Myocyte (in vitro differentiated cells): ENCODE data around the gene SLC9A8. TPM values are rescaled to one million over a fixed set of nuclear protein-coding genes. Genes with fewer than 3 reads are reported as not detected.
"Not testable (repeated sequence)": the region's sequence is repeated elsewhere in the genome, so short reads cannot be mapped to it uniquely, and the experiment has no call there.

ENCODE experiments used
- DNase-seq: peaks from one replicate; pipeline ENCODE4 v3.0.0-alpha.2; 2012; ENCODE audit warnings: low read depth
- total RNA-seq: library from RNA; depleted of rRNA; stranded (reverse); fragments of >200 nt; gene quantifications from 2 replicates; pipeline ENCODE4 v1.2.3, GENCODE V29; 2014

SLC9A8 gene
- total RNA-seq, 1 donor from 2014 or later = 9.1 TPM

GRCh38 chr20:49786196-49786595 lies 26.4 kb upstream of the SLC9A8 start:
- no peak for DNase-seq

GRCh38 chr20:49786668-49787370 lies 25.8 kb upstream of the SLC9A8 start:
- DNase-seq = peak; percentile 19

- DNase-seq = no peak
These were observed 25.0 kb upstream of the SLC9A8 start for GRCh38 chr20:49787371-49788357.

GRCh38 chr20:49790077-49790798 lies 22.4 kb upstream of the SLC9A8 start:
- peak; percentile 55 for DNase-seq

GRCh38 chr20:49791165-49791564 lies 21.5 kb upstream of the SLC9A8 start:
- DNase-seq = no peak

GRCh38 chr20:49792006-49792405 lies 20.6 kb upstream of the SLC9A8 start:
- DNase-seq = peak; percentile 57

GRCh38 chr20:49792611-49793010 lies 20.0 kb upstream of the SLC9A8 start:
- DNase-seq = no peak

- no peak for DNase-seq
These were observed 18.1 kb upstream of the SLC9A8 start for GRCh38 chr20:49794336-49795134.

- no peak for DNase-seq
These were observed 17.5 kb upstream of the SLC9A8 start for GRCh38 chr20:49795135-49795424.

GRCh38 chr20:49796600-49797343 lies 15.9 kb upstream of the SLC9A8 start:
- DNase-seq = no peak

GRCh38 chr20:49797344-49797615 lies 15.3 kb upstream of the SLC9A8 start:
- DNase-seq = no peak

GRCh38 chr20:49798718-49799117 lies 13.9 kb upstream of the SLC9A8 start:
- DNase-seq = no peak

GRCh38 chr20:49799698-49800097 lies 12.9 kb upstream of the SLC9A8 start:
- DNase-seq = no peak

GRCh38 chr20:49803418-49803817 lies 9.2 kb upstream of the SLC9A8 start:
- no peak for DNase-seq

- no peak for DNase-seq
These were observed 8.3 kb upstream of the SLC9A8 start for GRCh38 chr20:49804364-49804763.

- DNase-seq = not testable (repeated sequence)
These were observed 7.3 kb upstream of the SLC9A8 start for GRCh38 chr20:49805224-49805876.

- no peak for DNase-seq
These were observed 3.9 kb upstream of the SLC9A8 start for GRCh38 chr20:49808753-49809152.

- no peak for DNase-seq
These were observed 2.7 kb upstream of the SLC9A8 start for GRCh38 chr20:49809803-49810359.

GRCh38 chr20:49810491-49811190 lies 2.0 kb upstream of the SLC9A8 start:
- DNase-seq = no peak
